Pulmonary artery endothelial cell (primary cell): Measurements from ENCODE around the gene CEPT1. TPM values are rescaled to one million over a fixed set of nuclear protein-coding genes. Genes with fewer than 3 reads are reported as not detected.
"Not testable (repeated sequence)": the region's sequence is repeated elsewhere in the genome, so short reads cannot be mapped to it uniquely, and the experiment has no call there.

Source experiments
- DNase-seq: peaks from one replicate; pipeline ENCODE4 v3.0.0-alpha.2; 2011; ENCODE audit warnings: low read depth, low spot score
- total RNA-seq: library from RNA; depleted of rRNA; stranded (reverse); fragments of >200 nt; gene quantifications from 2 replicates; pipeline ENCODE4 v1.2.3, GENCODE V29; 2014

CEPT1 gene
- total RNA-seq, 1 donor from 2014 or later, result 30.5 TPM

DNA sequence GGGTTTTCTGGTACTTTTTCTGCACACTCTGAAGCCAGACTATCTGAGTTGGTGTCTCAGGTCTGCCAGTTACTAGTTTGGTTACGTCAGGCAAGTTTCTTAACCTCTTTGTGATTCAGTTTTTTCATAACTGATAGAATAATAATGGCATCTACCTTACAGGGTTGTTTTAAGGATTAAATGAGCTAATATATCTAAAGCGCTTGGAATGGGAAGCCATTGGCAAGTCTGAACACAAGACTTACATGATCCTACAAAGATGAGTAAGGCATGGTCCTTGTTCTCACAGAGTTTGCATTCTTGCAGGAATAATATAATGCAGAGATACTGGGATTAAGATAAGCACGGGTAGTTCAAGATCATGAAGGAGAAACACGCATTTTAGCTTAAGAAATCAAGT lies 69.6 kb downstream of the CEPT1 start:
- DNase-seq, result no peak

DNA sequence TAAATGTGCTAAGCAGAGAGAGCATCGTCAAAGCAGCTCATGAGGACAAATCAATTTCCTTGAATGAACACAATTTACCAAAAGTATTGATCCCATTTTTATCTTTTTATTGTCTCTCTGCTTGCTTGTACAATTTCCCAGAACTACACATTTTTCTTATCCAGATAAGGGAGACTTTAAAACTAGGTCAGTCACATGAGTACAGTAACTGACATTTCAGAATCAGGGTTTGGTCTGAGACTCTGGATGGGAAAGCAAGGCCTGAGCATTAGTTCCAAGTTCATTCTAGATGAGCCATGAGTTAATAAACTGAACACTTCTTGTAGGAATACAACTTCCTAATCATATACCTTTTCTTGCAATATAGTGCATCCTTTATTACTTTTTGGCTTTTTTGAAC lies 71.9 kb downstream of the CEPT1 start:
- no peak for DNase-seq

DNA sequence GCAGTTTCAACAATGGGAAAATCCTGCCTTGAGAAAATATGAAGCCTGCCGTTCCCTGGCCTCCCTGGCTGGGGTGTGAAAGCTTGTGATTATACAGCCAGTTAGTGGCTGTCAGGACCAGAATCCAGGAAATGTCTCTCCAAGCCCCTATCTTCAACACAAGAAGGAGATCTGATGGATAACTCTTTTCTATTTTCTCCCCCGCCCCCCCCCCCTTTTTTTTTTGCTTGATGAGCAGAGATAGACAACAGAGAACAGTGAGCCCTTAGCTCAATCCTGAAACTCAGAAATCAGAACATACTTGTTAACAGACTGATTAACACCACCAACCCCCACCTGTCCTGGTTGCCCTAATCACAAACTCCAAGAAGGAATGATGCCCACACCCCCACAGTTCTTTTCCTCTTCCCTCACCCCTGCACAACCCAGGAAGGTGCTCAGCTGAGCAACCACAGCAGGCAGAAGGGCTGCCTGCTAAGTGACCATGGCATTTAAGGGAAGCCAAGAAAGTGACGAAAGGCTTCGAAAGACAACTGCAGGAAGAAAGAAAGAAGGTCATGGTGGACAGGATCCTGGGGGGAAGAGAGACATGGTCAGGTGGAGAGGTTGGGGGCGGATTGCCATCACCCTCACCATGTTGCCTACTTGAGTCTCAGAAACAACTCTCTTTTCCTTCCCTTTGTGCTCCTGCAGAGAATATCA lies 72.8 kb downstream of the CEPT1 start:
- no peak for DNase-seq

DNA sequence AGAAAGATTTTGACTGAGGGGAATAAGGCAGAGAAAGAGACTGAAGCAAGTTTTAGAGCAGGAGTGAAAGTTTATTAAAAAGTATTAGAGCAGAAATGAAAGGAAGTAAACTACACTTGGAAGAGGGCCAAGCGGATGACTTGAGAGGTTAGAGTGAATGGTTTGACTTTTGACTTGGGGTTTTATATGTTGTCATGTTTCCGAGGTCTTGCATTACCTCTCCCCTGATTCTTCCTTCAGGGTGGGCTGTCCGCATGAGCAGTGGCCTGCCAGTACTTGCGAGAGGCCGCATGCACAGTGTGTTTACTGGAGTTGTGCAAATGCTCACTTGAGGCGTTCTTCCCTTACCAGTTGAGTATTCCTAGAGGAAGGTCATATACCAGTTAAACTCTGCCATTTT lies 73.4 kb downstream of the CEPT1 start:
- DNase-seq, result no peak

DNA sequence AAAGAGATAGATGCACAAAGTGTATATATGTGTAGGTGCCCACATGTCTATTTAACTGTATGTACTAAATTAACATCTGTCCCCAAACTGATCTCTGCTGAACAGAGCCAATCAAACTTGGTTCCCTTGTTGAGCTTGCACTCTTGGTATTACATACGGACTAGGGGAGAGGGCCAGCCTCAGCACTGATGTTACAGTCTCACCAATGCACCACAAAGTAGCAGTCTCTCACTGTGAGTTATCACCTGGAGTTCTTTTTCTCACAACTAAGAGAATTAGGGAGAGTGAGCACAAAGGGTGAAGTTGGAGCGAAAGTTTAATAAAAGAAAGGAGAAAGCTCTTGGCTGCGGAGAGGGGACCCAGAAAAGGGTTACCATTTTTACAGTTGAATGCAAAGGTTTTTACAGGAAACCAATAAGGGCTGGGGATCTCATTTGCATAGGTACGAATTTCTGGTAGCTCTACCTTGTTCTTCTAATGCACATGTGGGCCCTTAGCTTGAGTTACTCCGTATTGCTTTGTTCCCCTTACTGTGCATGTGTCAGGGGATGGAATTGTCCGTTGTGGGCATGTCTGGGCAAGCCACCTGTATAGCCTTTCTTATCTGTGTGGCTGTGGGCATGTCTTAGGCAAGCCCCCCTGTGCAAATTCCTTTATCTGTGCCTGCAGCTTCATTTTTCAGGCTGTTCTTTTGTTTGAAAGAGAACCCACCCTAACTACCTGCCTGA lies 74.2 kb downstream of the CEPT1 start:
- DNase-seq, result no peak

DNA sequence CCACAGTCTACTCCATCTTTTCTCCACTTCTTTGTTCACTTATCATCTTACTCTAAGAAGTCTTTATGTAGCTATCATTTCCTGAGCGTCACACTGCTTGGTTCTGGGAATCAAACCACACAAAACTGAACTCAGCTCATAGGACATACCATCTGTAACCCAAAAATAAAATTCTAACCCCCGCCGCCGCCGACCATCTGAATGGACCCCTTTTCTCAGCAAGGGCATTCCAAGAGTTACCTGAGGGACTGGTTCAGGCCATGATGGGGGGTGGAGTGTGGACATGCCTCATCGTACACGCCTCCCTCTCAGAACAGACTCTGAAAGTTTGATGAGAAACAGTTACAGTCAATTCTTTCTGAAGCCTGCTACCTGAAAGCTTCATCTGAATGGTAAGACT lies 74.9 kb downstream of the CEPT1 start:
- DNase-seq, result no peak

DNA sequence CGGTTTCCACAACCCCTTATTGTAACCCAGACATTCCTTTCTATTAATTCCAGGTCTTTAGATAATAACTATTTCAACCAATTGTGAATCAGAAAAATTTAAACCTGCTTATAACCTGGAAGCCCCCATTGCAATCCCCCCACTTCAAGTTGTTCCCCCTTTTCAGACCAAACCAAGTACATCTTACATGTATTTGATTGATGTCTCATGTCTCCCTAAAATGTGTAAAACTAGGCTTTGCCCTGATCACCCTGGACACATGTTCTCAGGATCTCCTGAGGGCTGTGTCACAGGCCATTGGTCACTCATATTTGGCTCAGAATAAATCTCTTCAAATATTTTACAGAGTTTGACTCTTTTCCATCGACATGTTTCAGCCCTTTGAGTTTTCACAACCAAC lies 75.3 kb downstream of the CEPT1 start:
- DNase-seq, result not testable (repeated sequence)

DNA sequence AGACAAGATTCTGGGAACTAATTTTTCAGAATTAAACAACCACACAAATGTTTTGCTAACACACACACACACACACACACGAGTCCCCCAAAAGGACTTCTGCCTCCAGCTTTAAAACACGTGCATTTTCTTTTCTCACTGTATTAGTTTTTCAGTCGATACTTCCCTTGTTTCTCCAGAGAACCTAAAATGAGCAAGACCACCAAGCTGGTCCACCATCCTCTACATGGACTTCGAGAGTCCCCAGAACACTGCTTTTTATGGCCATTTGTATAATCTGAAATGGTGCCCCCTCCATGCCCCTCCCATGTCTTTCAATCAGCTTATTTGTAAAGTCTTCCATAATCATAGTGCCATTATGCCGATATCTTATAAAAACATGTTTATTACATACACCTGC lies 76.7 kb downstream of the CEPT1 start:
- no peak for DNase-seq

DNA sequence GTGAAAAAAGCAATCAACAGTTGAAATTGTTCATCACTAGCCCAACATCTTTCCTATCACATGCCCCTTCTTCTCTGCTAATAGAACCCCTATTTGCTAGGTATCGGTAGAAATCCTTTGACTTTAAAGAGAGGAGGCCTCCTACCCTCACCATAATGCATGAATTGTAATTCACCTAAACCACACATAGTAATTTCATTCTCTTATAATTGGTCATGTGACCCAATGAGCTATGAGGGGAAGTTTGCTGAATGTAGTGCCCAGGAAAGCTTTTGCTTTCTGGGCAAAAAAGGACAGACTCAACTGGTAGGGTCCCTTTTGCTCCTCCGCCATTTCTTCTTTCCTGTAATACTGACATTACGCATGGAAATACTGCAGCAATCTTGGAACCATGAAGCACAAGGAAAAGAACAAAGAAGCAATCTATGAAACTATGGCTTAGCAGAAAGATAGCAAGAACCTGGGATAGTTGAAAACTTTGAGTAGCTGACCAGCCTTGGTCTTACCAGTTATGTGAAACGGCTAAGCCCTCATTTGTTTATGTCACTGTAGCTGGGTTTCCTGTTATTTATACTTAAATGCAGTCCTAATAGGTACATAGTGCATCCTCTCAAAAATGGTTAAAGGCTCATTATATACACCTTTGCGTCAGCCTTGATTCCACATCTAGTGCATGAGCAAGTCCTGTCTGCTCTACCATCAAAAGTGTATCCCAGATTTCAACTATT lies 77.3 kb downstream of the CEPT1 start:
- no peak for DNase-seq

DNA sequence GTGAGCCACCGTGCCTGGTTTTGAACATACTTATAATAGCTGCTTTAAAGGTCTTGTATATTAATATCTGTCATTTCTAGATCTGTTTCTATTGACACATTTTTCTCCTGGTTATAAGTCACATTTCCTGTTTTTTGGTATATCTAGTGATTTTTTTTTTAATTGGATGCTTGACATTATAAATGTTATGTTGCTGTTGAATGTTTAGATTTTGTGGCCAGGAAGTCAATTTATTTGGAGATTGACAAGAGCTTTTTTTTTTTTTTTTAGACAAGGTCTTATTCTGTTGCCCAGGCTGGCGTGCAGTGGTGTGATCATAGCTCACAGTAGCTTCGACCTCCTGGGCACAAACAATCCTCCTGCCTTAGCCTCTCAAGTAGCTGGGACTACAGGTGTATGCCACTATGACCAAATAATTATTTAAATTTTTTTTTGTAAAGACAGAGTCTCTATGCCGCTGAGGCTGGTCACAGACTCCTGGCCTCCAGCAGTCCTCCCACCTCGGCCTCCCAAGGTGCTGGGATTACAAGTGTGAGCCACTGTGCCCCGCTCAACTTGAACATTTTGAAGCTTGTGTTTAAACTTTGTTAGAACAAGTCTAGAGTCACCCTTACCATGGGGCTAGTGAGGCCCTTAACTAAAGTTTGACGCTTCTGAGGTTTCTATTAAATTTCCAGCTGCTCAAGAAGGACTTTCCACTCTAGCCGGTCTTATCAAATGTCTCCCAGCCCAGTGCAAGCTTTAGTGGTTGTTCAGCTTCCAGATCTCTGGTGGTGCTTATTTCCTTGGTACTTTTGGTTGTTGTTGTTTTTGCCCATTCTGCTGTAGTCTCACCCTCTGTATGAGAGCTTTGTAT lies 78.9 kb downstream of the CEPT1 start:
- no peak for DNase-seq

DNA sequence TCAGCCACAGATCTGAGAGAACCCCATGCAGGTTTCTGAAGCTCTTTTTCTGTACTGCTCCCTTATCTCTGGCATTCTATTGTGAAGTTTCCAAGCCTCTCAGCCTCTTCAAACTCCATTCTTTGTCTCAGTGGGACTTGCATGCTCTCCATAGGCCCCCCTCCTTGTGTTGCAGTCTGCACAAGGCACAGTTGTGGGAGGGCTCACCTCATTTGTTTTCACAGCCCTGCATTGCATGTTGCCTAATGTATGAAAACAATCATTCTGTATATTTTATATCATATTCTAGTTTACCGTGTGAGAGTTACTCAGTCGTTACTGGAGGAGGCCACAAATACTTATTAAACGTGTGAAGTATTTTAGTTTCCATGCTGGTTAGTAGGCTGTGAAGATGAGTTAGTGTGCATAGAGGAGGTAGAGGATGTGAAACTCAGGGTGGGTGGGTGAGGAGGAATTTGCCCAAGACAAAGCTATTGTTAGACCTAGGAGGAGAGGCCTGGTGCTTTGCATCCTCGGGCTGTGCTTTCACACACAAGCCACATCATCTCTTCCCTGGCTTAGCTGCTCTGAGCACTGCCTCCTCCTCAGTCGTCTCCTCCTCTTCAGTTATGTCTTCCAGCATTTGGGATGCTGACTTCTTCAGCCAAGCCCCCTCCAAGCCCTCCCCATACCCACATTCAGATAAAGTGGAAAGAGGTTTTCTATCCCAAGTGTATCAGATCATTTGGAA lies 79.7 kb downstream of the CEPT1 start:
- no peak for DNase-seq

DNA sequence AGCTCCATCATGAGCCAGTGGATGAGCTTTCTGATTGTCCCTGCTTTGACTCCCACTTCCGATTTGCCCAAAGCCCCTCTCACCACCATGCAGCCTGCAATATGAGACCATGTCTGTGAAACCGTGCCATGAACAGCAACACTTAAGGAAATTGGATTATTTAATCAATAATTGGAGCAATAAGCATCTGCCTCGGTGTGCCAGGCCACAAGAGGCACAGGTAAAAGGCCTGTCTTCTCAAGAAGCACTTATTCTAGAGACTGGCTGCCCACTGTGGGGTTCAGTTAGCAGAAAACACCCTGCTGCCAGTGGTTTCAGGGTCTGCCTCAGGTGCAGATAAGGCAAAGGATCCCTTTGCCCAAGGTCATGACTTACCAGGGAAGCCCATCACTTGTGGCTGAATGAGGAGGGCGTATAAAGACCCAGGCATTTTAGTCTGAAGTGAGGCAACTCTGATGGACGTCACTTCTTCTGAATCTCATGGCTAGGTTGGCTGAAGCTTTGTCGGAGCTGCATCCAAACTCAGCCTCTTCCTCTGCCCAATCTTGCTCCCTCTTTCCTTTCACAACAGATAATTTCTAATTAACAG lies 80.4 kb downstream of the CEPT1 start:
- no peak for DNase-seq

DNA sequence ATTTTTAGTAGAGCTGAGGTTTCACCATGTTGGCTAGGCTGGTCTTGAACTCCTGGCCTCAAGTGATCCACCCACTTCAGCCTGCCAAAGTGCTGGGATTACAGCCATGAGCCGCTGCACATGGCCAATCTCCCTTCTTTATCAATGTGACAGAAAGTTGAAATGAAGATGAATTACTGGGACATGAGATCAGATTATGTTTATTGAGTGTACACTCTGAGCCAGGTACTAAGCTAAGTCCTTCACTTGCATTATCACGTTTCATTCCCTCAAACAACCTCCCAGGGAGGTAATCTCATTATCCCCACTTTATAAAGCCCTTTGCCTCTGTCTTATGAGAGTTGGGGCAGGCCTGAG lies 81.2 kb downstream of the CEPT1 start:
- no peak for DNase-seq

DNA sequence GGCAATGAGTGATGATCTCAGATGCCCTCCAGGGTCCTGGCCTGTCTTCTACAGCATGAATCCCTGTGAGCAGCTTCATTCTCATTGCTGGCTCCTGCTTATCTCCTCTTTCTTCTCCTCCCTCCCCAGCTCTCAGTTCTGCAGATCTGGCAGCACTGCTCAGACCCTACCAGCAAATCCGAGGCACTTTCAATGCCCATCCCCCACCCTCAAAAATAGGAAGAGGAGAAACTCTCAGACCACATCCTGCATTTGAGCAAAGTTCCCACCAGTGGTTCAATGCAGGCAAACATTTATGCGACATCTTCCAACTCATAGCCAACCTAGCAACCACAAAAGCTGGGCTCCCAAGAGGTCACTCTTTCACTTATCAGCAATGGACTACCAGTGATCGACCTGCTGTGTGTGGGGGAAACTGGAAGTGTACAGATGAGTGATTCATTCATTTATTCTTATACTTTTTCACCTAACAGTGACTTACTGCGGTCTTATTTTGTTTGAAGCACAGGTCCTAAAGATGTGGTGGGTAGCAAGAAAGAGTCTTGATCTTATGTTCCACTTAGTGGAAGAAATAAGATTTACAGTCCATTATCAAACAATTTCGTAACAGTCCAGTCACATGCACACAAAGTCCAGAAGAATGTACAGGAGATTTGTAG lies 81.7 kb downstream of the CEPT1 start:
- DNase-seq, result no peak

DNA sequence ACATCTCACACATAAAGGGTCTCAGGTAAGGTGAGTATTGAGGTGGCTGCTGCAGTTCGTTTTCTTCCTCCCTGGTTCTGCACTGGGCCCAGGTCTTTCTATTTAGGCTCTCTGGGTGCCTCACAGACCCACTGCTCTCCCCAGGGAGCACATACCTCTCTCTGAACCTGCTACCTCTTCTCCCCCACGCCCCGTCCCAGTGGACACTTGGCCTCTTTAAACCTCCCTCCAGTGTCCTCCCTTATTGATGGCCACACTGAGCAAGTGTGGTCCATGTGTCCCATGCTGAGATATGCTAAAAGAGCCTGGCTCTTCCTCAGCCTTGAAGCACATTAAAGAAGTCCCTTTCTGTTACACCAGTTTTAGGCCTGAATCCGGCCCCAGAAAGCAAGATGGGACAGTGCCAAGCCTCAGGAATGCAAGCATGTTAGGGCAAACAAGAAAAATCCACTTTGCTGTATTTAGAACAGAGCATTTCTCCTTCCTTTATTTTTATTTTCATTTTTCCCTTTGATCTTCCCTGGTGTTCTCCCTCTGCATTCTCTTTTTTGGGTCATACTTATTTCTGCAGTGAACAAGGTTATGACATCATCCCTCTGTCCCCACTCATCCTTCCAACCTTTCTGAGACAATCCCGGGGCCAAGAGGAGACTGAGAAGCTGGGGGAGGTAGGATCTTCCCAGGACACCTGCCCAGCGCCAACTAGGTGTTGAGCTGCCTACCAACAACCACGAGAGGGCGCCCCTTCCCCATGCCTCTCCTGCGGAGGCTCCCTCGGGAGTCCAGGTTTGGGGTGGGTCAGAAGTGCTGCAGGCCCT lies 82.5 kb downstream of the CEPT1 start:
- DNase-seq, result no peak

DNA sequence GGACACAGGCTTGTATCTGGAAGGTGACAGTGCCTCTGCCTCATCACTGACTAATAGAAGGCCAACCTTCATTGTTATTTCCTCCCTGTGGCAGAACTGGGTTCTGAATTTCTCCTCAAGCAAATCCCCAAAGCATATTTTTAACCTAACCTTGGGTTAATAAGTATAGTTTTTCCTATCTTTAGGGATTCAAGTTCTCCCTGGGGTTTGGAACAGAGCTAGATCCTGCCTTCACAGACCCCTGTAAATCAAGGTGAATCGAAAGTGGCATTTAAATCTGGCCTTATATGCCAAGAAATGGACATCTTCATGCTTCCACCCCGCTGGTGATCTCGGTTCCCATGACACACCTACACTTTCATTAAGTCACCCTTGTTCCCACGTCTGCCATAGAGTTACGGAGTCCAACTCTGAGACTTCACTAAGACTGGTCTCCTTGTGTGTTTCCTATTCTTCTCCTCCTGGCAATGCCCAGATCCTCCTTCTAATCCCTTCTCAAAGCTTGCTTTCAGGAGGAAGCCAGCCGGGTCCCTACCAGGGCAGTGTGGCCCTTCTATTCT lies 83.2 kb downstream of the CEPT1 start:
- no peak for DNase-seq

DNA sequence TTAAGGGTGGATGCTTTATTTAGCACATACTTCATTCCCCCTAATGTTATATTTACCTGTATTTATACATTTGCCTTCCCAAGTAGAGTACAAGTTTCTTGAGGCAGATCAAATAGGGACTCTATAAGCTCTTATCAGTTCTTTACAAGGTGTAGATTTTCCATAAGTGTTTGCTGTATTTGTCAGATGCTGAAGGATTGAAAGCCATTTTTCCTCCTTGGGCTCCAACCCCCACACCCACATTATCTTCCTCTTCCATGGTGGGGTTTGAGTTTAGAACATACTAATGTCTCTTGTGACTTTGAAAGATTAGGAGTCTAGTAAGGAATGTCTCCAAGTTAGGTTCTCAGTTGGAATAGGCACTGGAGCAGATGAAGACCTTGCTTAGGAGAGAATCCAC lies 85.1 kb downstream of the CEPT1 start:
- no peak for DNase-seq

DNA sequence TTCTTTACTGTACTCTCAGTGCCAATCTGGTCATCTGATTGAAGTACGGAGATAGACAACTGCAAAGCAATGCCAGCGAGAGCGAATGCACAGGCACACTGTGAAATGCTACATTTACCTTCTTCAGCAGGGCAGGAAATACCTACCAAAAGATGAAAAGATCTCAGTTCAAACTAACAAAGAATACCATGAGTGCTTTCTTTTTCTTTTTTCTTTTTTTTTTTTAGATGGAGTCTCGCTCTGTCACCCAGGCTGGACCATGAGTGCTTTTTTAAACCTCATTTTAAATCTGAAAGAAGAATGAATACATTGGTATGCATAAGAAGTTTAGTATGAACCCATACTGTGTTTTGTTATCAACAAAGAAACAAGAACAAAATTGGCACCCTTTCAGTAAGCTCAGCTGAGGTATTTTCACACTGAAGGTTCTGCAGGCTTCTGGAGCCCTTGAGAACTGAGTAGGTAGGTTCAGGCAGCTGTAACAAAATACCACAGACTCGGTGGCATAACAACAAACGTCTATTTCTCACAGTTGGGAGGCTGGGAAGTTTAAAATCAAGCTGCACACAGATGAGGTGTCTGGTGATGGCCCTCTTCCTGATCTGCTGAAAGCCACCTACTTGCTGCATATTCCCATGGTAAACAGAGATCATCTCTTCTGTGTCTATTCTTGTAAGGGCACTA lies 85.8 kb downstream of the CEPT1 start:
- DNase-seq, result no peak
